AML-193 (cell line): ENCODE results near the gene TRO.

ENCODE experiments used
- DNase-seq, 2 experiments: peaks; one replicate each; lab custom pipeline; 2025; lab: John Stamatoyannopoulos, UW

The TRO gene, protein sequence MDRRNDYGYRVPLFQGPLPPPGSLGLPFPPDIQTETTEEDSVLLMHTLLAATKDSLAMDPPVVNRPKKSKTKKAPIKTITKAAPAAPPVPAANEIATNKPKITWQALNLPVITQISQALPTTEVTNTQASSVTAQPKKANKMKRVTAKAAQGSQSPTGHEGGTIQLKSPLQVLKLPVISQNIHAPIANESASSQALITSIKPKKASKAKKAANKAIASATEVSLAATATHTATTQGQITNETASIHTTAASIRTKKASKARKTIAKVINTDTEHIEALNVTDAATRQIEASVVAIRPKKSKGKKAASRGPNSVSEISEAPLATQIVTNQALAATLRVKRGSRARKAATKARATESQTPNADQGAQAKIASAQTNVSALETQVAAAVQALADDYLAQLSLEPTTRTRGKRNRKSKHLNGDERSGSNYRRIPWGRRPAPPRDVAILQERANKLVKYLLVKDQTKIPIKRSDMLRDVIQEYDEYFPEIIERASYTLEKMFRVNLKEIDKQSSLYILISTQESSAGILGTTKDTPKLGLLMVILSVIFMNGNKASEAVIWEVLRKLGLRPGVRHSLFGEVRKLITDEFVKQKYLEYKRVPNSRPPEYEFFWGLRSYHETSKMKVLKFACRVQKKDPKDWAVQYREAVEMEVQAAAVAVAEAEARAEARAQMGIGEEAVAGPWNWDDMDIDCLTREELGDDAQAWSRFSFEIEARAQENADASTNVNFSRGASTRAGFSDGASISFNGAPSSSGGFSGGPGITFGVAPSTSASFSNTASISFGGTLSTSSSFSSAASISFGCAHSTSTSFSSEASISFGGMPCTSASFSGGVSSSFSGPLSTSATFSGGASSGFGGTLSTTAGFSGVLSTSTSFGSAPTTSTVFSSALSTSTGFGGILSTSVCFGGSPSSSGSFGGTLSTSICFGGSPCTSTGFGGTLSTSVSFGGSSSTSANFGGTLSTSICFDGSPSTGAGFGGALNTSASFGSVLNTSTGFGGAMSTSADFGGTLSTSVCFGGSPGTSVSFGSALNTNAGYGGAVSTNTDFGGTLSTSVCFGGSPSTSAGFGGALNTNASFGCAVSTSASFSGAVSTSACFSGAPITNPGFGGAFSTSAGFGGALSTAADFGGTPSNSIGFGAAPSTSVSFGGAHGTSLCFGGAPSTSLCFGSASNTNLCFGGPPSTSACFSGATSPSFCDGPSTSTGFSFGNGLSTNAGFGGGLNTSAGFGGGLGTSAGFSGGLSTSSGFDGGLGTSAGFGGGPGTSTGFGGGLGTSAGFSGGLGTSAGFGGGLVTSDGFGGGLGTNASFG (N-terminal part only)

DNA sequence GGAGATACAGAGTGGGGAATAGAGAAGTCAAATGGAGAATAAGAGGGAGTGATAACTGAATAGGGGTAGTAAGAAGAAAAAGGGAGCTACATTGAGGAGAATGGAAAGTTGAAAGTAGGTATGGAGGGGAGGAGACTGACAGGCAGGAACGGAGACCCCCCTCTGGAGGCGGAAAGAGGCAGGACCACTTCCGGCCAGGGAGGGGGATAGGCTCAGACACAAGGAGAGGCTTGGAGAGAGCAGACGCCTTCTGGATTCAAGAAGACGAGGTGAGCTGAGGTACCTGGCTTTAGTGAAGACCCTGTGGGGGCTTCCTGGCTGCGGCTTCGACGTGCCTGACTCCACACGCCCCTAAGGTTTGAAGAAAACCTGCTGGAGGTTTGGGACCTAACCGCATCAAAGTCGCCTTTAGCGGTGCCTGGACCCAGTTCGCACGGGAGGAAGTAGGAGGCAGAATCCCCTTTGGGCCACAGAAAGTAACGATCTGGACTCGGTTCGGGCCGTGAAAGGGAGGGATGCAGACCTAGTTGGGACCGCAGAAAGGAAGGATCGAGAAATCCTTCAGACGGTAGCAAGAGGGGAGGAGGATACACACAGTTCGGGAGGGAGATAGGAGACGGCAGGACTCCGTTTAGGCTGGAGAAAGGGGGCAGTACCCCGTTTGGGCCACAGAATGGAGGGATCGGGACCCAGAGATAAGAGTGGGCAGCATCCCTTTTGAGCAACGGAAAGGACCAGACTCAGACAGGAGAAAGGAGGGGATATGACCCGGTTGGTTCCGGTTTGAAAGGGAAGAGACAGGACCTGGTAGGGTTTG, at the start of gene TRO:
TSS of gene TRO (plus strand) at position 215 of the 817 bp plus-strand sequence. CDS start 1,423 bp downstream, outside the sequence.
- no peak for DNase-seq

DNA sequence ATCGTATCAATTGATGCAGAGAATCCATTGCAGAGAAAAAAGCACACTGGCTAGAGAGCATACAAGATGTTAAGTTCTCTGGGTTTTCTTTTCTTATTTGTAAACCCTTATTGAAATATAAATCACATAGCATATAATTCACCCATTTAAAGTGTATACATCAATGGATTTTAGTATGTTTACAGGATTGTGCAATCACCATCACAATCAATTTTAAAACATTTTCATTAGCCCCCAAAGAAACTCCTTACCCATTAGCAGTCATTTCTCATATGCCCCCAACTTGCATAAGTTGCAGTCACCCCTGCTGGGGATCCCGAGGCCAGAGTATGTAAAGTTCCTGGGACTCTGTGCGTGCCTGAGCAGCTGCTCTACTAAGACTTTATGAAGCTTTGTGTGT, 34.9 kb upstream of the TRO start:
- DNase-seq: no peak

DNA sequence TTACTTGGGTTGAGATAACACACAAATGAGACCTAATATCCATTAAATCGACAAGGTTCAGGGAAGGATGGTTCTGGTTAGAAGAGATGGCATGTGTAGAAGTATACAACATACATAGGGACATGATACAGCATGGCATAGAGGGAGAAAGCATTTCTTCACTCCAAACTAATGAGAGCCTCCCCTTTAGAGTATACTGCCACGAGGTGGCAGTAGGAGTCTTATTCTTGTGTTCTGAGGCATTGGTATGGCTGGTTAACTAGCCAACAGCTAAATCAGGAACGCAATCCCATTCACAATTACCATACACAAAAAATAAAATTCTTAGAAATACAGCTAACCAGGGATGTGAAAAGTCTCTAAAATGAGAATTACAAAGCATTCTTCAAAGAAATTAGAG, 29.1 kb upstream of the TRO start:
- DNase-seq: peak; percentile 19 to 29

DNA sequence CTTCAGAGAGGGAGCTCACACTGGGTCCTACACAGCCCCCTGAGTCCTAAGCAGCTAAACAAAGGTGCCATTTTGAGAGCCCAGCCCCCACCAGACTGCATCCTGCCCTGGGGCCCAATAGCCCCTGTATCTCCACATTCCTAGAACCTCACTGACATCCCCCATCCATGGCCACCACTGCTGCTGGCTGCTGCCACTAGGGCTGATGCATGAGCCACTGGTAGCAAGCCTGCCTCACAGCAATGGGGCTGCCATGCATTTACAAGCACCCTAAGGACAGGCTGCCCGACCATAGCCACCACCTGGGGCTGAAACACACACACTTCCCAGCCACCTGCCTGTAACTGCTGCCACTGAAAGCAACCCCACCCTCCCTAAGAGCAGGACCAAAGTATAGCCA, 26.5 kb upstream of the TRO start:
- no peak for DNase-seq

DNA sequence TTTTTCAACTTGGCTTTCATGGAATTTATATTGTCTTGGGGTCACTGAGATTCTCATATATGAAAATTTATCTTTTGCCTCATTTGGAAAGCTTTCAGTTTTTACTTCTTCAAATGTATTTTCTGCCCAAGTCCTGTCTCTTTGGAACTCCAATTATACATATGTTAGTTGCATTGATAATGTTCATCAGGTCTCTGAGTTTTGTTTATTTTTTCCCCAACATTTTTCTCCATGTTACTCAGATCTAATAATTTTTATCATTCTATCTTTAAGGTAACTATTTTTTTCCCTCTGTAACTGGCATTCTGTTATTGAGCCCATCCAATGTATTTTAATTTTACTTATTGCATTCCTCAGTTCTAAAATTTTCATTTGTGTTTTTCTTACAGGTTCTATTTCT, 10.7 kb upstream of the TRO start:
- DNase-seq: no peak

DNA sequence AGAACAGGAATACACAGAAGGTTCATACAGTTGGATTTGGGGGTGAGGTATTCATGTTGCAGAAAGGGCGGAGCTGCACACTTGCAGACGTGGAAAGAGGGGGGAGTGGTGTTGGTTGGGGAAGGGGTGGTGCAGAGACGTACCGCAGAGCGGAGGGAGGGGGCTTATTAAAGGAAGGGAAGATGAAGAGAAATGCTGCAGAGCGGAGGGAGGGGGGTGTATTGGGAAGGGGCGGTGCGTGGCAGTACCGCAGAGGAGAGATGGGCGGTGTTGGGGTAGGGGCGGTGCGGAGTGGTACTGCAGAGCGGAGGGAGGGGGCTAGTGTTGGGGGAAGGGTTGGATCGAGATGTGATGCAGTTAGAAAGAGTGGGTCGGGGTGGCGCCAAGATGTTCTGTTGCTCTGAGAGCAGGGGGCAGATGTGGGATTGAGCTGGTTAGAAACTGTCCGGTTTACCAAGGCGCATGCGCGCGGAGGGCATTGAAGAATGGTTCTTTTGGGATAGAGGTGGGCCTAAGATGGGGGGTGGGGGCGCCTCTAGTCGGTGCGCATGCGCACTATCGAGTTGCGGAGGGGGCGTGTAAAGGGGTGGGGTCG, 900 bp downstream of the TRO start:
- DNase-seq: no peak

DNA sequence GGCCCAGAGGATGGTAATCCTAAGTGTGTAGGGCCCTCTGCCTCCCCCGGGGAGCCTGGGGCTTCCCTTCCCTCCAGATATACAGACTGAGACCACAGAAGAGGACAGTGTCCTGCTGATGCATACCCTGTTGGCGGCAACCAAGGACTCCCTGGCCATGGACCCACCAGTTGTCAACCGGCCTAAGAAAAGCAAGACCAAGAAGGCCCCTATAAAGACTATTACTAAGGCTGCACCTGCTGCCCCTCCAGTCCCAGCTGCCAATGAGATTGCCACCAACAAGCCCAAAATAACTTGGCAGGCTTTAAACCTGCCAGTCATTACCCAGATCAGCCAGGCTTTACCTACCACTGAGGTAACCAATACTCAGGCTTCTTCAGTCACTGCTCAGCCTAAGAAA, 1.9 kb downstream of the TRO start:
- DNase-seq: no peak

DNA sequence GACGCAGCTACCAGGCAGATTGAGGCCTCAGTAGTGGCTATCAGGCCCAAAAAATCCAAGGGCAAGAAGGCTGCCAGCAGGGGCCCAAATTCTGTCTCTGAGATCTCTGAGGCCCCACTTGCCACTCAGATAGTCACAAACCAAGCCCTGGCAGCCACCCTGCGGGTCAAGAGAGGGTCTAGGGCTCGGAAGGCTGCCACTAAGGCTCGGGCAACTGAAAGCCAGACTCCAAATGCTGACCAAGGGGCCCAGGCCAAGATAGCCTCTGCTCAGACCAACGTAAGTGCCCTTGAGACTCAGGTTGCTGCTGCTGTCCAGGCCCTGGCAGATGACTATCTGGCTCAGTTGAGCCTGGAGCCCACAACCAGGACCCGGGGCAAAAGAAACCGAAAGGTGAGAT, 2.8 kb downstream of the TRO start:
- DNase-seq: no peak

DNA sequence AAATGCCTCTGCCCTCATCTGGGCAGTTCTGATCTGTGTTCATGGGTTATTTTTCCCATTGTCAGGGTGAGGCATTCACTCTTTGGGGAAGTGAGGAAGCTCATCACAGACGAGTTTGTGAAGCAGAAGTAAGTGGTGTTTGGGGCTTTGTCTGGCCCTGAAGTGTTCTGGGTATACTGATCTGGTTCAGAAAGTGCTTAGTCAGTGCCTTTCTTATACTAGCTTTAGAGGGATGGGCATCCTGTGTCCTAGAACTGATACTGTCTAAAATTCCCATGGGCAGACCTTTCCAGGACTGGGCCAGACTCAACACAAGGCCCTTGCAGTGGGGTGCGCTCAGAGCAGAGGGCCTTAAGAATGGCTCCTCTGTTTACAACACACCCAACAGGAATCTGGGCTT, 6.4 kb downstream of the TRO start:
- no peak for DNase-seq

DNA sequence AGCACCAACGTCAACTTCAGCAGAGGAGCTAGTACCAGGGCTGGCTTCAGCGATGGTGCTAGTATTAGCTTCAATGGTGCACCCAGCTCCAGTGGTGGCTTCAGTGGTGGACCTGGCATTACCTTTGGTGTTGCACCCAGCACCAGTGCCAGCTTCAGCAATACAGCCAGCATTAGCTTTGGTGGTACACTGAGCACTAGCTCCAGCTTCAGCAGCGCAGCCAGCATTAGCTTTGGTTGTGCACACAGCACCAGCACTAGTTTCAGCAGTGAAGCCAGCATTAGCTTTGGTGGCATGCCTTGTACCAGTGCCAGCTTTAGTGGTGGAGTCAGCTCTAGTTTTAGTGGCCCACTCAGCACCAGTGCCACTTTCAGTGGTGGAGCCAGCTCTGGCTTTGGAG, 8.3 kb downstream of the TRO start:
- no peak for DNase-seq

DNA sequence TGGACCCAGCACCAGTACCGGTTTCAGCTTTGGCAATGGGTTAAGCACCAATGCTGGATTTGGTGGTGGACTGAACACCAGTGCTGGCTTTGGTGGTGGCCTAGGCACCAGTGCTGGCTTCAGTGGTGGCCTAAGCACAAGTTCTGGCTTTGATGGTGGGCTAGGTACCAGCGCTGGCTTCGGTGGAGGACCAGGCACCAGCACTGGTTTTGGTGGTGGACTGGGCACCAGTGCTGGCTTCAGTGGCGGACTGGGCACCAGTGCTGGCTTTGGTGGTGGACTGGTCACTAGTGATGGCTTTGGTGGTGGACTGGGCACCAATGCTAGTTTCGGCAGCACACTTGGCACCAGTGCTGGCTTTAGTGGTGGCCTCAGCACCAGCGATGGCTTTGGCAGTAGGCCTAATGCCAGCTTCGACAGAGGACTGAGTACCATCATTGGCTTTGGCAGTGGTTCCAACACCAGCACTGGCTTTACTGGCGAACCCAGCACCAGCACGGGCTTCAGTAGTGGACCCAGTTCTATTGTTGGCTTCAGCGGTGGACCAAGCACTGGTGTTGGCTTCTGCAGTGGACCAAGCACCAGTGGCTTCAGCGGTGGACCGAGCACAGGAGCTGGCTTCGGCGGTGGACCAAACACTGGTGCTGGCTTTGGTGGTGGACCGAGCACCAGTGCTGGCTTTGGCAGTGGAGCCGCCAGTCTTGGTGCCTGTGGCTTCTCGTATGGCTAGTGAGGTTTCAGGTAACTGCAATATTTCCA, 9.8 kb downstream of the TRO start:
- DNase-seq: no peak

DNA sequence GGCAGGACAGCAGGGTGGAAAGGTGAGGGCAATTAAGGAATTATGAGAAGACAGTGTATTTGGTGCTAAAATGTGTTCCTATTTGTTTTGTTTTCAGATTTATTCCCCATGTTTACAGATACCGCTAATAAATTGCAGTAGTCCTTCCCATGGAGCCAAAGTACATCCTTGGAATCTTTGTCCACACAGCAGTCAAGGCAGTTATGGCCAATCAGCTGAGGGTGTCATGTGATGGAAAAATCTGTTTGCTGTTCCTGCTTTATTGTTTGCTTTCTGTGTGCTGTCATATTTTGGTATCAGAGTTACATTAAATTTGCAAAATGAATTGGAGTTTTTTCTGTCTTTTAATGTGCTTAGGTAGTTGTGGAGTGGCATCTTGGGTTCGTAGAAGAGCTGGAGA, 10.5 kb downstream of the TRO start:
- no peak for DNase-seq

DNA sequence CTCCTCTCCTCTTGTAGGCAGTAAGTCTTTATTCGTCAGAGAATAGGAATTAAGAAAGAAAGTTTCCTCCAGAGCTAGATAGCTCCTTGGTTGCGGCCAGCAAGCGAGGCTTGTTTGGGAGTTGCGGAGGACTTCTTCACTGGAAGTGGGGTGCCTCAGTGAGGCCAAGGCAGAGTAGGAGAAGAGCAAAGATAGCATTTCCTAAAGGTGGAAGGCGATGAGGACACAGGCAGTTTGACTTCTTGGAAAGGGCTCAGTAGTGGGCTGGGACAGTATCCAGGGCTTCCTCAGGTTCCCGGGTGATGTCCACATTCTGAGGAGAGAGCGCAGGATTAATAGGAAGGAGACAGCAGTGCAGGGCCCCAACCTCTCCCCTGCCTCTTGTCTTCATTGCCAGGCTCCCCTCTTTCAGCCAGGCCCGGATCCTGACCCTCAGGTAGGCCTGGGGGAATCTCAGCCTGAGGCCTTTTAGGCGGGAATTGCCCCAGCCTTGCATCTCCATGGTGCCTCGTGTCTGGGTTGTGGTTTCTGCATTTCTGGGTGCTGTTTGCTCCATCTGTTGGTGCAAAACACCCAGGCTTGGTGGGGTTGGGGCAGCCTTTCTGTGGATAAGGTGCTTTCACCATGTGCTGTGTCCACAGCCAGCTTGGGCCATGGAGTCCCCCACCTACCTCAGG, 12.7 kb downstream of the TRO start:
- no peak for DNase-seq

DNA sequence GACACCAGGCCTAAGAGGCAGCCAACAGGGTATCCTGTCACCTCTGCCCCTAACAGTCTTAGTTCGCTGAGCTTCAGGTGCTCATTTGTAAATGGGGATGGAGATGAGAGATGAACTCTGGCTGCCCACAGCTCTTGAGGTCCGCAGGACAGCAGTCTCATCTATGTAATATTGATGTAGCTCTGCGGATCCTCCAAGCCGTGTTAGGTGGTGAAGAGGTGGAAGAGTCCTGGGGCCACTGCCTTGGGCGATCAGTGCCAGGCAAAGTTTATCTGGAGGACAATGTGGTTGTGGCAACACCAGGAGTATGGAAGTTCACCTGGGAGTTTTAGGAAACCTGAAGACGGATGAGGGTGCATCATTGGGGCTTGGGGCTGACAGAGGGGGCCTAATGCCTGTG, 13.4 kb downstream of the TRO start:
- DNase-seq: no peak

DNA sequence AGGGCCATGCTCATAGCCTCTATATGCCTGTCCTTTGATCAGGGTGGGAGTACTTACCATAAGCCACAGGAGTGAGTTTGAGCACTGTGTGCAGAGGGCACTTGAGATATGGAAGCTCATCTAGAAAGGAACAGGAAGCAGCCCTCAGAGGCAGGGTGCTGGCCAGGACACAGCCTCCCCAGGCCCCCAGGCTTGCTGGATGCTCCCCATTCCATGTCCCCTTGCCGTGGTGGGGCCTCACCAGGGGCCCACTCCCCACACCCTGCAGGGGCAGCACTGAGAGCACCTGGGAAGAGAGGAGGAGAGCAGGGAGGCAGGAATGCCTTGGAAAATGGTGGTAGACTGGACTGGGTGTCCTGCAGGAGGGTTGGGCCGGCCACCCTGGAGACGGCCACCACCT, 14.3 kb downstream of the TRO start:
- DNase-seq: no peak

DNA sequence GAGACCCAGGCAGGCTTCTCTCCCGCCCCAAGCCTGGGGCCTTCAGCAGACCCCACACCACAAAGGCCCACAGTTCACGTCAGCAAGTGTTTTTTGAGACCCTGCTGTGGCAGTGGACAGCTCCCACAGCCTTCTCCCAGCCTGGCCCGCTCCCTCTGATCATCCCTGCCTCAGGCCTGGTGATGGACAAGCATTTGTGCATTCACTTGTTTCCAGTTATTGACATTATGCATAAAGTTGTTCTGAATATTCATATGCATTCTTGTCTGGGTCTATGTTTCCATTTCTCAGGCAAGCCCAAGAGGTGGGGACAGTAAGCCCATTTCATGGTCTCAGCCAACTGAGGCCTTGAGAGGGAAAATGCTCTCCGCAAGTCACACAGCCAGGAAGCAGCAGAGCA, 14.7 kb downstream of the TRO start:
- no peak for DNase-seq

DNA sequence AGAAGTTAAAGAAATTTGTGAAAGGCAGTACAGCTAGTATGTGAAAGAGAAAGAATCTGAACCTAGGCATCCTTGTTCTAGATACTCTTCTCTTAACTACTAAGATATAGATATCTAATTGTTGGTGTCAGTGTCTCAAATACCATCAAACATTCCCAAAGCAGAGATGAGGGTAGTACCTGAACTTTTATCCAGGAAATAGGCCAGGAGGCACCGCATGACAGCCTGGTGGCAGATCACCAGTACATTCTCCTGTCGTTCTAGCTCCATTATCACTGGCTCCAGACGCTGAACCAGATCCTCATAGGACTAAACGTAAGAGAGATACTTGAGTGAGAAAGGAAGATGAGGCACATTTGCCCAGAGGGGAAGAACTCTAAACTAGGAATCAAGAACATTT, 16.8 kb downstream of the TRO start:
- no peak for DNase-seq

DNA sequence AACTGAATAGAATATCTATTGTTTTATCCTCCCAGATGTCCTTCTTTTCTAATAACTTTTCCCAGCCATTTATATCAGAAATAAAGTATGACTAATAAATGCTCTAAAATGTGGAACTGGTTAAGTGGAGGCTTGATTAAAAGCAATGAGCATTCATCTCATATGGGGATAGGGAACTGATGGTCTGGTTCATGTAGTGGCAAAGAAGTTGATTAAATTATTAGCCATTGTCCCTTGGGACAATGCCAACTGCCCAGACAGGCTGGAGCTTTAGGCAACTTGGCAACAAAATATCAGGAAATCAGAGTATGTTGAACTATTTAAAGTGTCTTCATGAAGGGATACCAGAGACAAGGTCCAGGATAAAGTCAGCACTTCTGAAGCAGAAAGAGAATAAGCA, 24.2 kb downstream of the TRO start:
- no peak for DNase-seq

DNA sequence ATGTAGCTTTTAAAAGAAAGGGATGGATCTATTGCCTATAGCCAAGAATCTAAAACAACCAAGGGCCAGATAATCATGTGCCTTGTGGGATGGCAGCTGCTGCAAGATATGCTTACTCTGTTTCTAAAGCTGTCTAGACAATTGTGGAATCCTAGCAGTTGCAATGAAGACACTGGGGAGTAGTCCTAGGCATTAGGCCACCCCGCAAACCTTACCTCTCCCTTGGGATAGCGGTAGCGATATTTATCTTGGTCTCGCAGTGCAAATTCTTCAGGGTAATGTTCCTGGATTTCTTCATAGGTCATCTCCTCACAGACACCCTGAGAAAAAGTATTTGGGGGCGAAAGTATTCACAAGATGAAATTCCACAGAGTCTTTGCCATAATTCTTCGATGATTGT, 24.6 kb downstream of the TRO start:
- no peak for DNase-seq
